ENCODE results near the gene MS4A7. TPM values are rescaled to one million over a fixed set of nuclear protein-coding genes. Genes with fewer than 3 reads are reported as not detected.
"Not testable (repeated sequence)": the region's sequence is repeated elsewhere in the genome, so short reads cannot be mapped to it uniquely, and the experiment has no call there.

MS4A7 gene
- total and polyA plus RNA-seq, 2 experiments from 2014 or later, result not detected

DNA sequence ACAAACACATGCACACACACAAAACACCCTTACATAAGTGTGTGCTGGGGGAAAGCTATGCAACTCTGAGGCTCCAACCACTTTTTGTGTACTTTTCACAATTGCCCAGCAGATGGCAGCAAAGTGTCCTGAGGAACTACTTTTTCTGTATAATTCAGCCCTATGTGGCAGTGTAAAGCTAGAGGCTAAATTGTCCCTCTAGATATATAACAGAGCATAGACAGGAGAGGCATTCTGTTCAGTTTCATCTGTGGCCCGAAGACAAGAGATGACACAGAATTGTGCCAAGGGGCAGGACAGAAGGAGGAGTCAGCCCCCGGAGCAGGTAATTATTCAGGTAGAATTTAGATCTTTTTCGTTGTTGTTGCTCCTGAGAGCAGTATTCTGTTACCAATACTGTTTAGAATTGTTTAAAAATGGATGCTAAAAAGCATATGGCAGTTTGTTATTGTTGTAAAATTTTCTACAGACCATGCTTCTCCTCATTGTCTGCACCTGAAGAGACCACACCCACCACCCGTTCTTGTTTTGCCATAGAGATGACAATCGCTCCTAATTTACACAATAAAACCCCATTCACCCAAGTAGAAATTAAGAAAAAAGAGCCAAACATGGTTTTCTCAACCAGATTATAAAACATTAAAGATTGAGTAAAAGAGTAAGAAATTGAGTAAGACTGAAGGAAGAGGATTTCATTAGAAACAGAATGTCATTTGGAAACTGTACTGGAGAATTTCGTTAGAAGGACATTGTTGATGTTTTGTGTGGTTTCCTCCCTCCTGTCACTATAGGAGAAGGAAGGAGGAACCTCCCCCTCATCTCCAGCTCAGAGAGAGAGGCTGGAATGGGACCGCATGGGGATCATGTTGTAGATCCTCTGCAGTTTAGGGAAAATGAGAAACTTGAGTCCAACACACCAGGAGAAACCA lies 14.5 kb upstream of the MS4A7 start:
- Histone ChIP-seq H3K27me3 (no peaks in the 10 kb centered on the region), H3K4me1 (ENCODE audit: low read depth) (no peaks in the 10 kb centered on the region), H3K36me3 (no peaks in the 10 kb centered on the region), H3K9me3 (ENCODE audit: low read depth) (no peaks in the 10 kb centered on the region), H3K27ac (no peak overlapping the region), H3K4me3 (no peak overlapping the region)
- DNase-seq (ENCODE audit: low read depth in 1 of 2, low spot score in 1 of 2), result peak; percentile 59 to 72
- TF ChIP-seq, protein P1, sequence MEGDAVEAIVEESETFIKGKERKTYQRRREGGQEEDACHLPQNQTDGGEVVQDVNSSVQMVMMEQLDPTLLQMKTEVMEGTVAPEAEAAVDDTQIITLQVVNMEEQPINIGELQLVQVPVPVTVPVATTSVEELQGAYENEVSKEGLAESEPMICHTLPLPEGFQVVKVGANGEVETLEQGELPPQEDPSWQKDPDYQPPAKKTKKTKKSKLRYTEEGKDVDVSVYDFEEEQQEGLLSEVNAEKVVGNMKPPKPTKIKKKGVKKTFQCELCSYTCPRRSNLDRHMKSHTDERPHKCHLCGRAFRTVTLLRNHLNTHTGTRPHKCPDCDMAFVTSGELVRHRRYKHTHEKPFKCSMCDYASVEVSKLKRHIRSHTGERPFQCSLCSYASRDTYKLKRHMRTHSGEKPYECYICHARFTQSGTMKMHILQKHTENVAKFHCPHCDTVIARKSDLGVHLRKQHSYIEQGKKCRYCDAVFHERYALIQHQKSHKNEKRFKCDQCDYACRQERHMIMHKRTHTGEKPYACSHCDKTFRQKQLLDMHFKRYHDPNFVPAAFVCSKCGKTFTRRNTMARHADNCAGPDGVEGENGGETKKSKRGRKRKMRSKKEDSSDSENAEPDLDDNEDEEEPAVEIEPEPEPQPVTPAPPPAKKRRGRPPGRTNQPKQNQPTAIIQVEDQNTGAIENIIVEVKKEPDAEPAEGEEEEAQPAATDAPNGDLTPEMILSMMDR (IDR thresholded peaks at IDR 0.05; ENCODE audit: low read depth, low read length), result peak; percentile 75

DNA sequence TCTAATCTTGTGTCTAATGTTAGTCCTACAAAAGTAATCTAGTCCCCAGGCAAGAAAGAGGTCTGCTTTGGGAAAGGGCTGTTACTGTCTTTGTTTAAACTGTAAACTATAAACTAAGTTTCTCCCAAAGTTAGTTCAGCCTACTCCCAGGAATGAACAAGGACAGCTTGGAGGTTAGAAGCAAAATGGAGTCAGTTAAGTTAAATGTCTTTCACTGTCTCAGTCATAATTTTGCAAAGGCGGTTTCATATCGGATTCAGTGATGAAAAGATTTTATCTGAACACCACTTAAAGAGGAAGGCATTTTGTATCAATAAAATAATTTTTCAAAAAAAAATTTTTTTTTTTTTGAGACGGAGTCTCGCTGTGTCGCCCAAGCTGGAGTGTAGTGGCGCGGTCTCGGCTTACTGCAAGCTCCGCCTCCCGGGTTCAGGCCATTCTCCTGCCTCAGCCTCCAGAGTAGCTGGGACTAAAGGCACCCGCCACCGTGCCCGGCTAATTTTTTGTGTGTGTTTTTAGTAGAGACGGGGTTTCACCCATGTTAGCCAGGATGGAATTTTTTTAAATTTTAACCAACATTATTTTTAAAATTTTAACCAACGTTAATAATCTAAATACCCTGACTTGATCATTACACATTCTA lies 11.9 kb upstream of the MS4A7 start:
- H3K4me1 ChIP-seq (ENCODE audit: low read depth); H3K9me3 ChIP-seq (ENCODE audit: low read depth); H3K4me3 ChIP-seq; DNase-seq (ENCODE audit: low read depth in 1 of 2, low spot score in 1 of 2); H3K36me3 ChIP-seq; H3K27me3 ChIP-seq; H3K27ac ChIP-seq: not testable (repeated sequence)

DNA sequence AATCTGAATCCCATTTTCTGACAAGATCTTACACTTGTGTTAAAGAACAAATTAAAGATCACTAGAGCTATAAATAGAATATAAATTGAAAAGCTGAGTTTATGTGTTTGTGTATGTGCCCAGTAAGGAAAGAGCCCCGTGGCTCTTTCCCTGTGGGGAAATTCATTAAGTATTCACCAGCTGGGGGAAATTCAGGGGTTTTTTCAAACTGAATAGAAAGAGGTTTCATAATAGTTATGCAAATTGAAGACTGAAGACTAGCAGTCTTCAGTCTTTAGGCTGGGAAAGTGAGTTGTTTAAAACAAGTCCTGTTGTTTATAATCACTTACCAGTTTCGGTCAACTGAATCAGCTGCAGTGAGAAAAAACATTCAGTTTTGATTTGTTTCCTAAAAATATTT lies 11.3 kb upstream of the MS4A7 start:
- no peaks in the 10 kb centered on the region for H3K36me3 ChIP-seq
- DNase-seq (ENCODE audit: low read depth in 1 of 2, low spot score in 1 of 2), result no peak
- no peaks in the 10 kb centered on the region for H3K9me3 ChIP-seq (ENCODE audit: low read depth)
- H3K27ac ChIP-seq, result no peak overlapping the region
- H3K27me3 ChIP-seq, result no peaks in the 10 kb centered on the region
- H3K4me3 ChIP-seq, result no peak overlapping the region
- TF ChIP-seq, protein P1 (IDR thresholded peaks at IDR 0.05; ENCODE audit: low read depth, low read length), result no peak
- no peaks in the 10 kb centered on the region for H3K4me1 ChIP-seq (ENCODE audit: low read depth)

DNA sequence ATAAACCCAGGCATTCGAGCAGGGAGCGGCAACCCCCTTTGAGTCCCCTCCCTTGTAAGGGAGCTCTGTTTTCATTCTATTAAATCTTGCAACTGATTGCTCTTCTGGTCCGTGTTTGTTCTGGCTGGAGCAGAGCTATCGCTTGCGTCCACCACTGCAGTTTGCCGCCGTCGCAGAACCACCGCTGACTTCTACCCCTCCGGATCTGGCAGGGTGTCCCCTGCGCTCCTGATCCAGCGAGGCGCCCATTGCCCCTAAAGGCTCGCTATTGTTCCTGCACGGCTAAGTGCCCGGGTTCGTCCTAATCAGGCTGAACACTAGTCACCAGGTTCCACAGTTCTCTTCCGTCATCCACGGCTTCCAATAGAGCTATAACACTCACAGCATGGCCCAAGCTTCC lies 10.4 kb upstream of the MS4A7 start:
- Histone ChIP-seq H3K4me1 (ENCODE audit: low read depth) (no peaks in the 10 kb centered on the region), H3K27ac (no peak overlapping the region), H3K4me3 (no peak overlapping the region), H3K27me3 (no peaks in the 10 kb centered on the region), H3K9me3 (ENCODE audit: low read depth) (no peaks in the 10 kb centered on the region), H3K36me3 (no peaks in the 10 kb centered on the region)
- TF ChIP-seq, protein P1 (IDR thresholded peaks at IDR 0.05; ENCODE audit: low read depth, low read length), result no peak
- DNase-seq (ENCODE audit: low read depth in 1 of 2, low spot score in 1 of 2), result no peak

DNA sequence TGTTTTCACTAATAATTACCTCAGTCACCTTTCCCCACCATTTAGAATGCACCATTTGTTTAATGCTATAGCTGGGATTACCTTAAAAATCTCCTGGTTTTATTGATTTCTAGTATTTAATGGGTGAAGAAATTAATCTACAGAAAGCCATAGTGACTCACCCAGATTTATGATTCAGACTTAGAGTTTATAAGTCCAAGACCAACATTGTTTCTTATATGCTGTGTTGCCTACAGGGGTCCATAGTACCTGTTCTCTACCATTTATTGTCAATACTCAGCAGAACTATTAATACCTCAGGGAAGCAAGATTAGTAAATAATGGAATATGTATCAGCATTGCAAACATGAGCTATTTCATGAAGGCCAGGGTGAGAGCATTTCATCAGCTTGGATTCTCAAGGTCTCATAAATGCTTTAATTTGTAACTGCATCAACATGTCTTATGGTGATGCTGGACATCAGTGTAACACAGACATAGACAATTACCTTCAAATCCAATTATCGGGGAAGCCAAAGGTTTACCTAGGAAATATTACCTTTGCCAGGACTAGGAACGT lies 8.0 kb upstream of the MS4A7 start:
- Histone ChIP-seq H3K27me3 (no peaks in the 10 kb centered on the region), H3K36me3 (no peaks in the 10 kb centered on the region), H3K27ac (no peak overlapping the region), H3K9me3 (ENCODE audit: low read depth) (no peaks in the 10 kb centered on the region), H3K4me1 (ENCODE audit: low read depth) (no peaks in the 10 kb centered on the region), H3K4me3 (no peak overlapping the region)
- TF ChIP-seq, protein P1 (IDR thresholded peaks at IDR 0.05; ENCODE audit: low read depth, low read length), result no peak
- no peak for DNase-seq (ENCODE audit: low read depth in 1 of 2, low spot score in 1 of 2)

All from cardiac muscle cell (in vitro differentiated cells and primary cell).